BJ (cell line): ENCODE results near the gene PTPRM. TPM values are rescaled to one million over a fixed set of nuclear protein-coding genes. Genes with fewer than 3 reads are reported as not detected.

ENCODE experiments used
- CTCF ChIA-PET: fragments of 350-600 bp; formaldehyde crosslinking; extraction: SDS; loops from one replicate; lab custom pipeline; 2021; ENCODE audit warnings: antibody characterized with exemption, inconsistent platforms; lab: Yijun Ruan, JAX
- POLR2A ChIA-PET: fragments of 300-600 bp; sonication (Branson Sonifier 250); formaldehyde crosslinking; extraction: SDS; loops from one replicate; lab custom pipeline; 2021; ENCODE audit warnings: antibody characterized with exemption; lab: Charles Lee
- DNase-seq: peaks from one replicate; pipeline ENCODE4 v3.0.0-alpha.2; 2011; ENCODE audit warnings: low read depth
- H3K27me3 ChIP-seq: 2 replicates; pipeline ENCODE4 v1.6.0; 2011; ENCODE audit warnings: low read length; ENCODE audit not compliant: control insufficient read depth, insufficient read depth
- H3K36me3 ChIP-seq: 2 replicates; pipeline ENCODE4 v1.5.1; 2011; ENCODE audit warnings: low read length; ENCODE audit not compliant: control insufficient read depth, insufficient read depth
- H3K4me3 ChIP-seq: 2 replicates; pipeline ENCODE4 v1.5.1; 2011; ENCODE audit warnings: low read depth, mild to moderate bottlenecking, control low read depth, low read length
- CTCF ChIP-seq: IDR thresholded peaks from 2 replicates; pipeline ENCODE4 v1.5.1; 2011; ENCODE audit warnings: low read depth, mild to moderate bottlenecking, control low read depth, inconsistent platforms, low read length, moderate library complexity; ENCODE audit not compliant: insufficient read depth
- polyA plus RNA-seq: library from polyadenylated mRNA; depleted of rRNA; stranded (reverse); fragments of >200 nt; gene quantifications from 2 replicates; pipeline ENCODE4 v1.2.3, GENCODE V29; 2011

The PTPRM gene
- polyA plus RNA-seq, 1 experiment: 149 TPM

GRCh38 chr18:7601246-7601615 lies 34.1 kb downstream of the PTPRM start:
- no peaks in the 10 kb centered on the region for H3K27me3 ChIP-seq
- no peak overlapping the region for H3K4me3 ChIP-seq
- CTCF ChIA-PET: interaction anchor here (1.3 to 2.8 kb wide), 2 partner anchors 21 to 34 kb away, joined by 3 to 8 read pairs; partner anchors contain the start of gene PTPRM
- POLR2A ChIA-PET: no interaction called here
- no peaks in the 10 kb centered on the region for H3K36me3 ChIP-seq
- TF ChIP-seq CTCF: peak; percentile 23; the same call in 1 of the 2 replicates
- no peak for DNase-seq

GRCh38 chr18:7601936-7602335 lies 34.8 kb downstream of the PTPRM start:
- no peak for DNase-seq
- no peak for TF ChIP-seq CTCF
- Histone ChIP-seq H3K27me3 (no peaks in the 10 kb centered on the region), H3K4me3 (no peak overlapping the region), H3K36me3 (no peaks in the 10 kb centered on the region)
- ChIA-PET CTCF (interaction anchor here (1.3 kb wide), 1 partner anchor 10 kb away, joined by 3 read pairs; no protein-coding TSS in a partner anchor), POLR2A (interaction anchor here (0.7 kb wide), 1 partner anchor 29 kb away, joined by 10 read pairs; no protein-coding TSS in a partner anchor)

GRCh38 chr18:7603259-7604000 lies 36.3 kb downstream of the PTPRM start:
- TF ChIP-seq CTCF: no peak
- DNase-seq: no peak
- ChIA-PET CTCF (interaction anchor here (1.0 to 1.3 kb wide), 2 partner anchors 9 to 10 kb away, joined by 3 to 5 read pairs; no protein-coding TSS in a partner anchor), POLR2A (no interaction called here)
- no peaks in the 10 kb centered on the region for H3K36me3 ChIP-seq
- H3K4me3 ChIP-seq: no peak overlapping the region
- H3K27me3 ChIP-seq: no peaks in the 10 kb centered on the region

DNA sequence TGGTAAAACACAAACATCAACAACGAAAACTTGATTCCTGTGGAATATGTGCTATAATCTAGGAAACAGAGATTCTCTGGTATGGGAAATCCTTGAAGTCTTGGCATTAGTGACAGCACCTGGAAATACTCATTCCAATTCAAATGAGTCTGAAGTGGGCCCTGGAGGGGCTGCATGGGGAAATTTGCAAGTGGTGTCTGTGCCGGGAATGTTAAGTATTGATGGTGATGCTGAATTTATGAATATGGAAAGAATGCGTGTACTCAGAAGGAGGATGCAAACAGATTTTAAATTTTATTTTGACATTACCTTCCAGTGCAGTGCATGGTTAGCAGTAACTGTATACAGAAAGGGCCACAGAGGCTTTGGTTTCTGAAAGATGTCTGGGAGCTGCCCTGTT lies 37.2 kb downstream of the PTPRM start:
- H3K4me3 ChIP-seq: no peak overlapping the region
- ChIA-PET CTCF (interaction anchor here (1.3 kb wide), 1 partner anchor 25 kb away, joined by 3 read pairs; no protein-coding TSS in a partner anchor), POLR2A (no interaction called here)
- TF ChIP-seq CTCF: no peak
- DNase-seq: no peak
- H3K36me3 ChIP-seq: no peaks in the 10 kb centered on the region
- H3K27me3 ChIP-seq: no peaks in the 10 kb centered on the region

DNA sequence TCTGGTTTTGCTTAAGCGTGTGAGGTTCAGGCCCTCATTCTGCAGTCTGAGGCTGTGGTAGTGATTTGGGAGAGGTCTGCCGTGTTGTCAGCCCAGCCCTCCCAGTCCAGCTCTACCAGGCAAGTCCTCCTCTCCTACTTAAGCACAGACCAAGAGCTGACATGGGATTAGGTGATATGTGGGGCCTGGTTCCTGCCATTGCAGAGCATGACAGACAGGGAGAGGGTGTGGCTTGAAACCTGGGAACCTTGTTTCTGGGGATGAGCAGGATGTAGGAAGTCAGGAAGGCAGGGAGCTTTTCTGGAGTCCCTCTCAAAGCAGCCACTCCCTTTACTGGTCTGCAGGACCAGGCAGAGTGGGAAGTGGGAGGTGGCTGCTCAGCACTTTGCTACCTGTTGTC lies 38.6 kb downstream of the PTPRM start:
- no peak for DNase-seq
- Histone ChIP-seq H3K27me3 (no peaks in the 10 kb centered on the region), H3K36me3 (no peaks in the 10 kb centered on the region), H3K4me3 (no peak overlapping the region)
- POLR2A ChIA-PET: no interaction called here
- TF ChIP-seq CTCF: no peak
- CTCF ChIA-PET: interaction anchor here (0.8 to 1.3 kb wide), 2 partner anchors 26 to 39 kb away, joined by 3 to 4 read pairs; partner anchors contain the start of gene PTPRM
